ENCODE results near the gene LGALS8.

Gene LGALS8

DNA sequence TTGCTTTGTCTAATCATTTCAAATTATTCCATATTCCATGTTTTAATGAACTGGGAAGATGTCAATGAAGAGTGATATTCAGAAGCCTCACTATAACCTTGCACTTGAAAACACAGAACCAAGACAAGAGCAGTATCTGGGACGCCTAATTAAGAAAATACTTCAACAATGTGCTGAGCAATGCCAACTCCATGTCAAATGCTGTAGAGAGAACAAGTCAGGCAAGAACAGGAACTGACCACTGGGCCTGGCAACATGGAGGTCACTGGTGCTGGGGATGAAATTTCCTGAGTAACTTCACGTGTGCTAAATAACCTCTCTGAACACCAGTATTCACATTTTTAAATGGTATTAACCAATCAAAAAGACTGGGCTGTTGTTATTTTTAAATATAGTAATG, 57.7 kb downstream of the LGALS8 start:
- no peak for DNase-seq (ENCODE audit: low read depth in 1 of 2, low spot score in 1 of 2)

GRCh38 chr1:236589531-236589930, 65.7 kb downstream of the LGALS8 start:
- no peak for DNase-seq (ENCODE audit: low read depth in 1 of 2, low spot score in 1 of 2)

DNA sequence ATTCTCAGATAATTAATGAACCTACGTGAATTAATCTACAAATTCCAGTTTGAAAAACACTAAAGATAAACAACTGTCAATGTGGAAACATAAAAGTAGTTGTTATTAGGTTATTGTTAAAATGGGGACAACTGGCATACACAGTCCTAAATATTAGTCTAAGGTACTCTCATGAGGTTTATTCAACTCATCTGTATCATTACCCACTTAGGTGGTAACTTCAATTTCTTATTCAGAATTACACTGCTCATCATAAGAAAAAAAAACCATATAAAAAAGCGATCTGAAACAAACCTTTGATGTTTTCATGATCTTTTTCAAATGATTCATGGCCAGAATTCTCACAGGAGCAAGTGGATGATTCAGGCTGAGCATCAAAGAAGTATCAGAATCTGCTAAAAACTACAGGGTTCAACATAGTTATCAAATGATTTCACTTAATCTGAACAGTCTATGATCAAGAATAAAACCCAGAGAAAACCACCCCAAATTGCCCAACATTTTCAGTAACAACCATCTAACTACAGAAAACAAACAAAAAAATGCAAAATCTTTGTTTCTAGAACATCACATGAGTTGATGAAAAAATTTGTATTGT, 66.9 kb downstream of the LGALS8 start:
- DNase-seq (ENCODE audit: low read depth in 1 of 2, low spot score in 1 of 2): no peak

GRCh38 chr1:236602171-236602570, 78.4 kb downstream of the LGALS8 start:
- DNase-seq (ENCODE audit: low read depth in 1 of 2, low spot score in 1 of 2): no peak

All from activated T-helper 1 cell treated with anti-CD3 and anti-CD28 coated beads, Interleukin-2, amount 50 U/mL, for 16 hours (primary cell).